Cardiac septum (tissue), 1 donor: ENCODE measurements around the gene CYP26C1. TPM values are rescaled to one million over a fixed set of nuclear protein-coding genes. Genes with fewer than 3 reads are reported as not detected.
A peak's percentile ranks its signal among the peaks of the same experiment; 100 is the strongest.

Experiments used
- DNase-seq: peaks from one replicate; pipeline ENCODE4 v3.0.0-alpha.2; 2020; ENCODE audit warnings: low spot score
- intact Hi-C: fragments of 100-400 bp; cut with DNase I; formaldehyde crosslinking; loops from one replicate; pipeline ENCODE4 v1.14.0; 2022
- total RNA-seq: library from RNA; stranded (reverse); fragmentation: NEBNext Ultra II Directional; extraction: Animal tissue kit (Norgen Biotek cat#: 25700); gene quantifications from one replicate; pipeline ENCODE4 v1.2.1, GENCODE V29; 2021
- donor health status: DM: no; HTN: no; CAD: no.

CYP26C1 gene
- total RNA-seq, 1 donor from 2014 or later: not detected

DNA sequence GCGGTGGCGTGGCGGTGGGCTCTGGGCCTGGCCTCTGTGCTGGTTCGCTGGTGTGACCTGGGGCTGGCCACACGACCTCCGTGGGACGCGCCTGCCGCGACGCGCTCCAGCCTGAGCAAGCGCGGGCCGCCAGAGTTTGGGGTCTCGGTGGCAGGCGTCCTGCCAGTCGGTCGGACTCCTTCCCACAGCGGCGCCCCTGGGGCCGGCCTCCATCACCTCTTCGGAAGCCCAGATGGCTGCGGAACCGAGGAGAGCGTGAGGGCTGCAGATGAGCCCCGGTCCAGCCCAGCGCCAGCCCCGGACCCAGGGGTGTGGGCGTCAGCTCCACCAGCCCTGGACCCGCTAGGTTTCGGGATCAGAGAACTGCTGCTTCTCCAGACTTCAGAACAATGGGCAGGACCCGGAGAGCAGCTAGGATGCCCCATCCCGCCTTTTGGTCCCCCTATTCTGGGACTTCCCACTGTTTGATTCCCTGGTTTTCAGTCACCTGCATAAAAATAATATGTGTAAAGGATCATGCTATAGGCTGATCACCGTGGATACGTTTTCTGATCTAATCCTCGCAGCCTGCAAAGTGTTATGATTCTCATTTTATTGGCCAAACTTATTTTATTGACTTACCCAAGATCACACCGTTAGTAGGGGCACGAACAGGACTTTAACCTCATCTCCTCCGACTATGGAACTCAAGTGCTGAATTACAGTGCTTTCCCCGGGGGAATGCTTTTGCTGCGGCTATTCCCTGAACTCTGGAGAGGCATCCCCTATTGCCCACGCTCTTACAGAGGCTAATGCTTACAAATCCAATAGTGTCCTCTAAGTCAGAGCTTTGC, 2.8 kb downstream of the CYP26C1 start:
- DNase-seq: no peak
- intact Hi-C loops: no loop called here

DNA sequence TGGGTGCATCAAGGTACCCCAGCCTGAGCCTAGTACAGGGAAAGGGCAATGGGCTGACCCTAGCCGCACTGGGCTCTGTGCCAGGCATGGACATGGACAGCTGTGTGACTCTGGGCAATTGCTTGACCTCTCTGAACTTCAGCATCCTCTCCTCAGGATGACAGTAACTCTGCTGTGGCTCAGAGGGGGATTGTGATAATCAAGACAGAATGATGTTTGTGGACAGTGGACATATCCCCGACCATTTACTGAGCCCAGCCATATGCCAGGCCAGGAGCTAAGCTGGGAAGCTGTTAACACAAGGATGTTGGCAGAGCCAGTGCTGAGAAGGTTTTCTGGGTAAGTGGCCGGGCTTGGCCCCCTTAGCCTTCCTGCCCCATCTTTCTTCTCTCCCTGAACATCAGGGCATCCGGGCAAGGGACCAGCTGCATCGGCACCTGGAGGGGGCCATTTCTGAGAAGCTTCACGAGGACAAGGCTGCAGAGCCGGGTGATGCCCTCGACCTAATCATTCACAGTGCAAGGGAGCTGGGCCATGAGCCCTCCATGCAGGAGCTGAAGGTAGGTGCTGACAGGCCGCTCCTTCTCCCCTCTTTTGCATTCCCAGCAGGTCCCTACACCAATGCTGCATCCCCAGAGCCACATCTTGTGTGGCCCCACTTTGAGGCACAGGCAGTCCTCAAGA, 3.5 kb downstream of the CYP26C1 start:
- intact Hi-C loops: no loop called here
- no peak for DNase-seq

- intact Hi-C loops: no loop called here
- no peak for DNase-seq
Observed at GRCh38 chr10:93064874-93065660, 4.5 kb downstream of the CYP26C1 start.

DNA sequence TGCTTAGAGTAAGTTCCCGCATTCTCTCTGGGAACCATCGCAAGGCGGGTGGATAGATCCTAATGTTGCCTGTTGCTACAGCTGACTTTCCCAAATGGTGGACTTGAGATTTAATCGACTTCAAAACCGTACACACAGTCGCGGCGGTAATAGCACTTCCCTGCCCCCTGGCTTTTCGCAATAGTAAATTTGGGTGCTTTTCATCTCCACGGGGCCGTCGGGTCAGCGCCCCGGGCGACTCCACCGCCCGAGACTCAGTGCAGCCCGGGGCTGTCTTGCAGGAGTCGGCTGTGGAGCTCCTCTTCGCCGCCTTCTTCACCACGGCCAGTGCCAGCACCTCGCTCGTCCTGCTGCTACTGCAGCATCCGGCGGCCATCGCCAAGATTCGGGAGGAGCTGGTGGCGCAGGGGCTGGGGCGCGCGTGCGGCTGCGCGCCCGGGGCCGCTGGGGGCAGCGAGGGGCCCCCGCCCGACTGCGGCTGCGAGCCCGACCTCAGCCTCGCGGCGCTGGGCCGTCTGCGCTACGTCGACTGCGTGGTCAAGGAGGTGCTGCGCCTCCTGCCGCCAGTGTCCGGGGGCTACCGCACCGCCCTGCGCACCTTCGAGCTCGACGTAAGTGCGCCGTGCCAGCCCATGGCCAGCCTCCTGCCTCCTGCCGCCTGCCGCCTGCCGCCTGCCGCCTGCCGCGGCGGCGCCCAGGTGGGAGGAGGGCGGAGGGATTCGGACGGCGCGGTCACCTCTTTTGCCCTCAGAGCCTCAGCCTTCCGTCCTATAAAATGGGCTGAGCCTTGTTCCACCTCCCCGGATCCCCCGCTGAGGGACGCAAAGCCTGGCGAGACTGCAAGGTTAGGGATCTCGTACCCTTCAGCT, 5.3 kb downstream of the CYP26C1 start:
- intact Hi-C loops: no loop called here
- DNase-seq: no peak

DNA sequence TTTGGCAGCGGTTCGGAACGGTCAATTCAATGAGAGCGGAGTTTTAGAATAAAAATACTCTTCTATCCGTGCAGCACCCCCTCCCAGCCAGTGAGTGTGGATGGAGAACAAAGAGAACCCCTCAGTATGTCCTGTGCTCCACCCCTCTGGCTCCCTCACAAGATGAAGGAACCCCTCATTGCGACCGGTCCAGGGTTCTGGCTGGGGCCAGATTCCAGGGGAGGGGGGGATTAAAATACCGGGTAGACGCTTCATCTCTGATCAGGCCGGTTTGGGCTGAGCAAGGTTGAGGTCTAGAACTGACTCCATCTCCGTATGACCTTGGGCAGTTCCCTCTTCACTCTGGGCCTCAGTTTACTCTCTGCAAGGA, 5.9 kb downstream of the CYP26C1 start:
- intact Hi-C loops: no loop called here
- no peak for DNase-seq

GRCh38 chr10:93067443-93068365, 7.1 kb downstream of the CYP26C1 start:
- intact Hi-C loops: no loop called here
- no peak for DNase-seq

- DNase-seq: no peak
- intact Hi-C loops: no loop called here
Observed at GRCh38 chr10:93068411-93069244, 8.0 kb downstream of the CYP26C1 start.

GRCh38 chr10:93069245-93069561, 8.6 kb downstream of the CYP26C1 start:
- intact Hi-C loops: no loop called here

DNA sequence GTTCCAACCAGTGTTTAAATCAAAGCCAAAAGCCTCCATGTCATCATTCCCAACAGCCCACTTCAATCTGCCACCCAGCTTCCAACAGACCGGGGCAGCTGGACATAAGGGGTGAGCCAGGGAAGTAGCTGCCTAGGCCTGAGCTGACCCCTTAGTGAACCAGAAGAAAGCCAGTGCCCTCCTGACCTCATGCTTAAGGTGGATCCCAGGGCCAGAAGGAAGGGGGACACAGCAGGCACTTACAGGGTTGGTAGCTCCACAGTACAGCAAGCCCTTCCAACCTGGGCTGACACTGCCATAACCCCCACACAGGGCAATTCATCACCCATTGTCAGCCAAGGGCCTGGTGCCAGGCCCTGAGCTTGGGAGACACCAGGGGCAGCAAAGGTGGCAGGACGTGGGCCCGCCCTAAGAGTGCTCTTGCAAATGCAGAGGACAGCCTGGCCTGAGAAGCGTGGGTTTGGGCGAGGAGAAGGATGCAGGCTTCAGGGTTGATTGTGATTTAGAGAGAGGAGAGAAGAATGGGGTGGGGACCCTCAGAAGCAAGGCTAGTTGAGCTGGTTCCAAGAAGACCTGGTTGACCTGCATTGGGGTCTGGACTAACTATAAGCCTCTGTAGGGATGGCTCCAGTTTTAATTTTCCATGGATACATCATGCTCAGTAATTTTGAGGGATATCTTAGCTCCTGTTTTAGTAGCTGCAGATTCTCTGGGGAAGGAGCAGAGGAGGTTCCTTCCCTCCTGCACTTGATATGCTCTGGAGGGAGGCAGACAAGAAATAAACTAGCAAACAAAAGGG, 10.0 kb downstream of the CYP26C1 start:
- intact Hi-C loops: no loop called here

More at GRCh38 chr10:93069245-93069561, 8.6 kb downstream of the CYP26C1 start:
- no peak for DNase-seq

GRCh38 chr10:93071177-93071472, 10.5 kb downstream of the CYP26C1 start:
- intact Hi-C loops: no loop called here
- no peak for DNase-seq

More for the DNA sequence above, 10.0 kb downstream of the CYP26C1 start:
- DNase-seq: no peak

- intact Hi-C loops: no loop called here
- DNase-seq: no peak
Observed at GRCh38 chr10:93071674-93072224, 11.2 kb downstream of the CYP26C1 start.

DNA sequence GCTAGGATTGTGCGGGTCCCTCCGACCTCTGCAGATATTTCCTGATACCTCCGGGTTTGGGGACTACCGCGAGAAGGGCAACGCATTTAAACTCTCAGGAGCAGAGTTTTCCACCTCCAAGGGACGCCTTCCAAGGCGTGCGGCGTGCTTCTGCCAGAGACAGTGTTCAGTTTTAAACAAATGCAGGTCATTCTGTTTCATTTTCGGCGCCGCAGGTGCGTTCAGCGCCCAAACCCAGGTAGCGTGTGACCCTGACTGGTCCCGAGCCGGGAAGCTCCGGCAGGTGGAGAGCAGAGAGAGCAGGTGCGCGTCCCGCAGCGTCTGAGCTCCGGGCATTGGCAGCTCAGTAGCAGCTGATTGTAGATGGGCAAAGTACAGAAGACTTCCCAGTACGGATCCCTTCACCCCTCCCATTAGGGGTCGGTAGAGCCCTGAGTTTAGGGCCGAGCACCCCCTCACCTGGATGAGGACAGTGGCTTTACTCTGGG, 11.7 kb downstream of the CYP26C1 start:
- intact Hi-C loops: no loop called here
- DNase-seq: no peak

DNA sequence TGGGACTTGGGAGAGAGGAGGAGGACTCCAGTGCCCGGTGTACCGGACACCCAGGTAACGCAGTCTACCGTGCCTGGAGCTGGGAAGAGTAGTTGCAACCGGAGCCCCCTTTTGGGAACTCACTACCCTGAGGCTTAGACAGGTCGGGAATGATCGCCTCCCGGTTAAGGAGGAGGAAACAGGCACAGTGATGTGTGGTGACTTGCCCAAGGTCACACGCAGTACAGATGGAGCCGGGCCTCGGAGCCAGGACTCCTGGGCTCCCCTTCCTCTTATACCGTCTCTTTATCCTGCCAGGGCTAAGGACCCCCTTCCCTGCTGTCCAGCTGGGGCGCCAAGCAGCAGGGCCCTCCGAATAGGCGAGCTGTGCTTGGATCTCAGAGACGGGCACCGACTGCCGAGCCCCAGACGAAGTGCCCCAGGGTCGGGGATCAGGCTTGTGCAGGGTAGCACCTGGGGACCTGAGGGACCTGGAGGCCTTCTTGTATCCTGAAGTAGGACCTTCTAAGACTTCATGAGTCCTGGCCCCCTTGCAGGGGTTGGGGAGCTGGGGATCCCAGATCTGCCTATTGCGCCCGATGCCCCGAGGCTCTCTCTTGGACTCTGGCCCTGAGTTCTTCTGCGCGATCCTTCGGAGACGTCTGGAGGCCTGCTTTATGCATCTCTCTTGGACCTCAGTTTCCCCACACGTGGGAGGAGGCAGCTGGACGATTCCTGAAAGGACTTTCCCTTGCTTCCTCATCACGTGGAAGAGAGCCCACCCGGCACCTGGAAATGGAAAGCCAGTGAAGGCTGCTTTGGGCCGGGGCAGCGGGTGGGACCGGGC, 12.3 kb downstream of the CYP26C1 start:
- DNase-seq: peak; percentile 69

GRCh38 chr10:93073539-93074146, 13.0 kb downstream of the CYP26C1 start, which contains the start of gene CYP26A1:
TSS of gene CYP26A1 (plus strand) at chr10:93073893. CDS start at chr10:93073935, 42 bp downstream.
- DNase-seq: no peak
- intact Hi-C loops: no loop called here

More for the DNA sequence above, 12.3 kb downstream of the CYP26C1 start:
- intact Hi-C loops: no loop called here

GRCh38 chr10:93074147-93074596, 13.6 kb downstream of the CYP26C1 start:
- no peak for DNase-seq
- intact Hi-C loops: no loop called here
